Natural killer cell (primary cell): ENCODE results near the gene P2RX1. TPM values are rescaled to one million over a fixed set of nuclear protein-coding genes. Genes with fewer than 3 reads are reported as not detected.

ENCODE experiments used
- ATAC-seq, 3 donors: fragments of 150-1000 bp in 2 of 3; fragments of 200-7000 bp in 1 of 3; cut with Tn5 transposase; 1 replicate in 1 of 3; 2 replicates in 2 of 3; pipeline ENCODE4 v1.10.0; 2021; ENCODE audit warnings: mild to moderate bottlenecking in 2 of 3, moderate library complexity in 2 of 3
- DNase-seq, 2 donors: peaks; one replicate each; pipeline versions ENCODE4 v3.0.0 to v3.0.0-alpha.2; 2013 to 2021; ENCODE audit warnings: mixed read lengths in 1 of 2
- H3K27ac ChIP-seq: one replicate; pipeline ENCODE4 v1.5.1; 2013; ENCODE audit warnings: mild to moderate bottlenecking, low read length
- H3K27me3 ChIP-seq: one replicate; pipeline ENCODE4 v1.6.1; 2013; ENCODE audit warnings: low read length; ENCODE audit not compliant: control insufficient read depth, insufficient read depth
- H3K36me3 ChIP-seq: one replicate; pipeline ENCODE4 v1.6.1; 2013; ENCODE audit warnings: low read length; ENCODE audit not compliant: control insufficient read depth, insufficient read depth
- H3K4me1 ChIP-seq: one replicate; pipeline ENCODE4 v1.6.1; 2013; ENCODE audit warnings: low read length; ENCODE audit not compliant: control insufficient read depth, insufficient read depth
- H3K4me3 ChIP-seq: one replicate; pipeline ENCODE4 v1.5.1; 2013; ENCODE audit warnings: low read length
- H3K9me3 ChIP-seq: one replicate; pipeline ENCODE4 v1.6.1; 2013; ENCODE audit warnings: low read length; ENCODE audit not compliant: control insufficient read depth, insufficient read depth
- H3K27ac Mint-ChIP-seq, 2 donors: one replicate each; pipeline ENCODE4 v1.8.0; 2022; ENCODE audit warnings: mild to moderate bottlenecking in 2 of 2, mixed read lengths in 2 of 2, moderate library complexity in 1 of 2
- H3K27me3 Mint-ChIP-seq, 2 donors: one replicate each; pipeline ENCODE4 v1.8.0; 2022; ENCODE audit warnings: low read depth in 2 of 2, mixed read lengths in 2 of 2
- H3K36me3 Mint-ChIP-seq: one replicate; pipeline ENCODE4 v1.8.0; 2022; ENCODE audit warnings: mixed read lengths
- H3K4me1 Mint-ChIP-seq, 2 donors: one replicate each; pipeline ENCODE4 v1.8.0; 2022; ENCODE audit warnings: mixed read lengths in 2 of 2
- H3K4me3 Mint-ChIP-seq: one replicate; pipeline ENCODE4 v1.8.0; 2022; ENCODE audit warnings: mild to moderate bottlenecking, moderate library complexity, mixed read lengths
- H3K9me3 Mint-ChIP-seq, 2 donors: one replicate each; pipeline ENCODE4 v1.8.0; 2022; ENCODE audit warnings: mixed read lengths in 2 of 2
- WGBS: methylation state at CpG from one replicate; pipeline ENCODE4 v1.1.7; 2013; ENCODE audit warnings: missing lambda C conversion rate; ENCODE audit not compliant: insufficient coverage; 5-methylcytosine and 5-hydroxymethylcytosine counted together
- intact Hi-C: fragments of 100-400 bp; cut with micrococcal nuclease; formaldehyde crosslinking; loops from one replicate; pipeline ENCODE4 v1.14.2; 2022
- total RNA-seq, 4 donors: library from RNA; stranded (reverse); fragments of 120-200 nt in 1 of 4; gene quantifications; one replicate each; pipeline versions ENCODE4 v1.2.3 to v1.2.4, GENCODE V29; 2013 to 2022
- TF ChIP-seq, protein P1 (sequence below): fragments of 200-600 bp; IDR thresholded peaks from one replicate; pipeline ENCODE4 v1.8.0; 2022; ENCODE audit warnings: antibody characterized with exemption

The P2RX1 gene
- total RNA-seq, 3 donors from 2014 or later (not counting 1 experiment from before 2014, with no cell fraction given): 2.3 to 15.3 (median 13.4) TPM

GRCh38 chr17:3922765-3923164 is 6.5 kb upstream of the P2RX1 start:
- TF ChIP-seq, protein P1, sequence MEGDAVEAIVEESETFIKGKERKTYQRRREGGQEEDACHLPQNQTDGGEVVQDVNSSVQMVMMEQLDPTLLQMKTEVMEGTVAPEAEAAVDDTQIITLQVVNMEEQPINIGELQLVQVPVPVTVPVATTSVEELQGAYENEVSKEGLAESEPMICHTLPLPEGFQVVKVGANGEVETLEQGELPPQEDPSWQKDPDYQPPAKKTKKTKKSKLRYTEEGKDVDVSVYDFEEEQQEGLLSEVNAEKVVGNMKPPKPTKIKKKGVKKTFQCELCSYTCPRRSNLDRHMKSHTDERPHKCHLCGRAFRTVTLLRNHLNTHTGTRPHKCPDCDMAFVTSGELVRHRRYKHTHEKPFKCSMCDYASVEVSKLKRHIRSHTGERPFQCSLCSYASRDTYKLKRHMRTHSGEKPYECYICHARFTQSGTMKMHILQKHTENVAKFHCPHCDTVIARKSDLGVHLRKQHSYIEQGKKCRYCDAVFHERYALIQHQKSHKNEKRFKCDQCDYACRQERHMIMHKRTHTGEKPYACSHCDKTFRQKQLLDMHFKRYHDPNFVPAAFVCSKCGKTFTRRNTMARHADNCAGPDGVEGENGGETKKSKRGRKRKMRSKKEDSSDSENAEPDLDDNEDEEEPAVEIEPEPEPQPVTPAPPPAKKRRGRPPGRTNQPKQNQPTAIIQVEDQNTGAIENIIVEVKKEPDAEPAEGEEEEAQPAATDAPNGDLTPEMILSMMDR: no peak
- H3K4me3 Mint-ChIP-seq: no peak overlapping the region

DNA sequence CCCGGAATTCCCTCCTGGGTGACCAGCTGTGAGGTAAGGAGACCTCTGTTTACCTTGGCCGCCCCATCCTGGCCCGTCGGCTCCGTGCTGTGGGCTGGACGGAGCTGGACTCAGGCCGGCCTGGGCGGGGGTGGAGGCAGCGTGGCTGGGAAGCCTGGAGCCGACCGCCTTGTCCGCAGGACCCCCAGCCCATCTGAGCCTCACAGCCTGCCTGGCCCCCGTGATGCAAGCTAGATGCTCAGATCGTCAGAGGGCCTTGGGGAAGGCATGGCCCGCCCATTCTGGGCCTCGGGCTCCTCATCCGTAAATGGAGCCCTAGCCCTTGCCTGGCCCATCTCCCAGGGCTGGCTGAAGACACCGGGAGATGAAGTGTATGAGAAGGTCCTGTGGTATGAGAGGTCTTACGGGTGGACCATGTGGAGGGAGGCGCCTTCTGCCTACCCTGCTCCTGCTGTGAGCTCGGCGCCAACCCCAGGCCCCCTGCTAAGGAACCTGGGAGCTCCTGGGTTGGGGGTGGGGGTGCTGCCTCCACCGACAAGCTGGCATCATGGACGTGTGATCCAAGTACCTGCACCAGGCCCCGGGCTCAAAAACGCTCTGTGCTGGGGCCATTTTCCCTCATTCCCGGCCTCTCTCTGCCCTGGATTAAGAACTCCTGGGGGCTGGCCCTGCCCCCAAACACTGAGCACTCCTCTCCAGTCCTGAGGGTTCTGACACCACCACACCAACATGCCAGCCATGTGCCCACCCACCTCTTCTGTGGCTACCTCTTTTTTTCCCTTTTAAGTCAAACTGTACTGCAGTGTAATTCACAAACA is 5.4 kb upstream of the P2RX1 start:
- WGBS: 93% methylated on average over 27 of the region's 27 CpGs
- no peak for ATAC-seq
- Mint-ChIP-seq H3K27me3 (no peaks in the 10 kb centered on the region), H3K4me3 (no peak overlapping the region), H3K9me3 (no peaks in the 10 kb centered on the region), H3K4me1 (peaks cover 0 to 17% of the 10 kb centered on the region in 2 donors), H3K27ac (peak overlapping the region in 1 of 2 donors; percentile 36), H3K36me3 (no peaks in the 10 kb centered on the region)
- TF ChIP-seq, protein P1: no peak
- Histone ChIP-seq H3K4me1 (peaks cover 11% of the 10 kb centered on the region), H3K27me3 (no peaks in the 10 kb centered on the region), H3K9me3 (no peaks in the 10 kb centered on the region), H3K36me3 (peaks cover 18% of the 10 kb centered on the region), H3K4me3 (no peak overlapping the region), H3K27ac (no peak overlapping the region)
- intact Hi-C loops: no loop called here
- DNase-seq: no peak

More at GRCh38 chr17:3922765-3923164, 6.5 kb upstream of the P2RX1 start:
- H3K27ac Mint-ChIP-seq: peak overlapping the region in 1 of 2 donors; percentile 36
- no peaks in the 10 kb centered on the region for H3K9me3 Mint-ChIP-seq
- DNase-seq (no peak), ATAC-seq (no peak)
- Histone ChIP-seq H3K4me3 (no peak overlapping the region), H3K9me3 (no peaks in the 10 kb centered on the region), H3K4me1 (peaks cover under 1% of the 10 kb centered on the region), H3K36me3 (peaks cover 28% of the 10 kb centered on the region), H3K27ac (no peak overlapping the region), H3K27me3 (no peaks in the 10 kb centered on the region)
- WGBS: 89% methylated on average over 7 of the region's 7 CpGs
- no peaks in the 10 kb centered on the region for H3K27me3 Mint-ChIP-seq
- intact Hi-C loops: no loop called here
- no peaks in the 10 kb centered on the region for H3K36me3 Mint-ChIP-seq
- H3K4me1 Mint-ChIP-seq: peaks cover 0 to 11% of the 10 kb centered on the region in 2 donors

DNA sequence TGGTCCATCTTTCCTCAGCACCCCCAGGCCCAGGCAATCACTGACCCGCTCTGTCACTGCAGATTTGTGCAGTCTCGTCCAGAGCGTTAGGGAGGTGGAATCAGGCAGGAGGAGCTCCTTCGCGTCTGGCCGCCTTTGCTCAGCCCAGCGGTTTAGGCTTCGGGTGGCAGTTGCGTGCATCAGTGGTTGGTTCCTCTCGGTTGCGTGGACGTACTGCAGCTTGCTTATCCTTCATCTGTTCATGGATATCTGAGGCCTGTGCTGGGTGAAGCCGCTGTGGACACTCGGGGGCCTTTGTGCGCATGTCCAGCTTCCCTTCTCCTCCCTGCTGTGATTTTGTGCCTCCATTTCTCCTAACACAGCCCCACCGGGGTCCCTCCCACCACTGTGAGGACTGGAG is 4.7 kb upstream of the P2RX1 start:
- H3K27me3 Mint-ChIP-seq: no peaks in the 10 kb centered on the region
- intact Hi-C loops: no loop called here
- peaks cover 4 to 23% of the 10 kb centered on the region in 2 donors for H3K4me1 Mint-ChIP-seq
- TF ChIP-seq, protein P1: no peak
- 78% methylated on average over 16 of the region's 16 CpGs for WGBS
- no peaks in the 10 kb centered on the region for H3K9me3 ChIP-seq
- peaks cover 17% of the 10 kb centered on the region for H3K36me3 ChIP-seq
- ATAC-seq (no peak), DNase-seq (no peak)
- H3K9me3 Mint-ChIP-seq: no peaks in the 10 kb centered on the region
- no peaks in the 10 kb centered on the region for H3K36me3 Mint-ChIP-seq
- H3K27ac ChIP-seq: no peak overlapping the region
- no peak overlapping the region for H3K4me3 ChIP-seq
- H3K27me3 ChIP-seq: no peaks in the 10 kb centered on the region
- peaks cover 18% of the 10 kb centered on the region for H3K4me1 ChIP-seq
- H3K27ac Mint-ChIP-seq: no peak overlapping the region
- H3K4me3 Mint-ChIP-seq: no peak overlapping the region
